Skin of body (tissue), 2 donors: ENCODE measurements around the gene KCNQ1OT1. TPM values are rescaled to one million over a fixed set of nuclear protein-coding genes. Genes with fewer than 3 reads are reported as not detected.
A peak's percentile ranks its signal among the peaks of the same experiment; 100 is the strongest.

Experiments used
- DNase-seq: peaks from one replicate; lab custom pipeline; 2025; lab: John Stamatoyannopoulos, UW
- total RNA-seq: library from RNA; depleted of rRNA; stranded (reverse); fragments of >200 nt; gene quantifications from one replicate; pipeline ENCODE4 v1.2.3, GENCODE V29; 2014

KCNQ1OT1 gene
- total RNA-seq, 1 donor from 2014 or later = 12.0 TPM

GRCh38 chr11:2737226-2737590, 37.4 kb upstream of the KCNQ1OT1 start:
- no peak for DNase-seq

GRCh38 chr11:2736577-2737225, 36.9 kb upstream of the KCNQ1OT1 start:
- DNase-seq = no peak

- no peak for DNase-seq
Measured at GRCh38 chr11:2735053-2735589, 35.3 kb upstream of the KCNQ1OT1 start.

GRCh38 chr11:2734181-2735052, 34.6 kb upstream of the KCNQ1OT1 start:
- DNase-seq = no peak

GRCh38 chr11:2732940-2733628, 33.3 kb upstream of the KCNQ1OT1 start:
- DNase-seq = no peak

GRCh38 chr11:2732261-2732939, 32.6 kb upstream of the KCNQ1OT1 start:
- DNase-seq = no peak

- DNase-seq = no peak
Measured at GRCh38 chr11:2731130-2732125, 31.6 kb upstream of the KCNQ1OT1 start.

- no peak for DNase-seq
Measured at GRCh38 chr11:2730272-2731129, 30.7 kb upstream of the KCNQ1OT1 start.

- no peak for DNase-seq
Measured at GRCh38 chr11:2729841-2730240, 30.0 kb upstream of the KCNQ1OT1 start.

- no peak for DNase-seq
Measured at GRCh38 chr11:2728663-2729332, 29.0 kb upstream of the KCNQ1OT1 start.

GRCh38 chr11:2728128-2728662, 28.4 kb upstream of the KCNQ1OT1 start:
- DNase-seq = no peak

- DNase-seq = no peak
Measured at GRCh38 chr11:2726964-2727363, 27.2 kb upstream of the KCNQ1OT1 start.

GRCh38 chr11:2725368-2726300, 25.8 kb upstream of the KCNQ1OT1 start:
- DNase-seq = peak; percentile 71

- DNase-seq = no peak
Measured at GRCh38 chr11:2724653-2725367, 25.0 kb upstream of the KCNQ1OT1 start.

- DNase-seq = no peak
Measured at GRCh38 chr11:2724104-2724503, 24.3 kb upstream of the KCNQ1OT1 start.

GRCh38 chr11:2722955-2723354, 23.2 kb upstream of the KCNQ1OT1 start:
- DNase-seq = no peak
